Adrenal gland (tissue), 5 donors: ENCODE measurements around the gene SLC9A9.
A peak's percentile ranks its signal among the peaks of the same experiment; 100 is the strongest.

ENCODE experiments used
- POLR2A ChIP-seq, 2 donors: fragments of 450-650 bp; IDR thresholded peaks; one replicate each; pipeline ENCODE4 v1.6.1; 2017; ENCODE audit warnings: antibody characterized with exemption in 2 of 2, mild to moderate bottlenecking in 2 of 2, moderate library complexity in 1 of 2
- TF ChIP-seq, protein P1 (sequence below), 6 experiments: fragments of 450-650 bp in 4 of 6; fragments of 200-600 bp in 2 of 6; sonication (generic) in 1 of 6; IDR thresholded peaks; 1 replicate in 5 of 6; 2 replicates in 1 of 6; pipeline versions ENCODE4 v1.5.1 to v1.8.0; 2016 to 2021; ENCODE audit warnings: antibody characterized with exemption in 6 of 6, mild to moderate bottlenecking in 2 of 6, moderate library complexity in 1 of 6
- donor health status: DM: no; HTN: no; CAD: no.

DNA sequence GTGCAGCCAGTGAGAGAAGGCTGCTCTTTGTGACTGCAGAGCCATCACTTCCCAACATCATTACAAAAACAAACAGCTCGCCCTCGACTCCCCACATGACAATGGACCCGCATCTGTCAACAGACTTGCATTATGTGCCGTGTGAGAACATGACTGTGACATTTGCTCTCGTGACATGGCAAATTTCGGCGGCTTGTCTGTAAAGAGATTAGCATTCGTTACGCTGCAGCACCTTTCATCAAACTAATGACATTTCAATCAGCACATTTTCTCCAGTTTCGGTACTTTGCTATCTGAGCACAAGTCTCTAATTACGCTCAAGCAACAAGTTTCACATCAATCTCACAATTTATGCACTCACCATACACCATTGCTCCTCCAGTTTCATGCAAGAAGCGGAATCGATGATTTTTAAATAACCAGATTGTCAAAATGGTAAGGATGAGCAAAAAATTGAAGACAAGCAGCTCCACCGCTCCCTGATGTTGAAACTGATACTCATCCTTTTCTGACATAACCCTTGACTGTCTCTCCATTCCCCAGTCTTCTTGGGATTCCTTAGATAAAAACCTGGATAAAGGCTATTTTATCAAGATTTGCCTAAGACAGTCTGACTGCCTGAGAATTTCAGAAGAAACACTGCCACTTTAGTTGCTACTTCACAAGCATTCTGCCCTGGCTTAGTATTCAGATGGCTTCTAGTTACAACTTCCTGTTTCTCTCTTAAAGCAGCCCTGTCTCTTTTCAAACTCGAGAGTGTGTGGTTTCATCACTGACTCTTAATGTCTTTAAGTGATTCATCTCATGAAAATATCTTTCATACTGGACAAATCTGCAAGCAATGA, at the start of gene SLC9A9:
- TF ChIP-seq, protein P1, sequence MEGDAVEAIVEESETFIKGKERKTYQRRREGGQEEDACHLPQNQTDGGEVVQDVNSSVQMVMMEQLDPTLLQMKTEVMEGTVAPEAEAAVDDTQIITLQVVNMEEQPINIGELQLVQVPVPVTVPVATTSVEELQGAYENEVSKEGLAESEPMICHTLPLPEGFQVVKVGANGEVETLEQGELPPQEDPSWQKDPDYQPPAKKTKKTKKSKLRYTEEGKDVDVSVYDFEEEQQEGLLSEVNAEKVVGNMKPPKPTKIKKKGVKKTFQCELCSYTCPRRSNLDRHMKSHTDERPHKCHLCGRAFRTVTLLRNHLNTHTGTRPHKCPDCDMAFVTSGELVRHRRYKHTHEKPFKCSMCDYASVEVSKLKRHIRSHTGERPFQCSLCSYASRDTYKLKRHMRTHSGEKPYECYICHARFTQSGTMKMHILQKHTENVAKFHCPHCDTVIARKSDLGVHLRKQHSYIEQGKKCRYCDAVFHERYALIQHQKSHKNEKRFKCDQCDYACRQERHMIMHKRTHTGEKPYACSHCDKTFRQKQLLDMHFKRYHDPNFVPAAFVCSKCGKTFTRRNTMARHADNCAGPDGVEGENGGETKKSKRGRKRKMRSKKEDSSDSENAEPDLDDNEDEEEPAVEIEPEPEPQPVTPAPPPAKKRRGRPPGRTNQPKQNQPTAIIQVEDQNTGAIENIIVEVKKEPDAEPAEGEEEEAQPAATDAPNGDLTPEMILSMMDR (IDR thresholded peaks at IDR 0.05), result no peak
- TF ChIP-seq POLR2A (IDR thresholded peaks at IDR 0.05), result peak in 1 of 2 donors; percentile 41
